LNCaP clone FGC (cell line): Measurements from ENCODE around the gene ZNF786.

Experiments
- DNase-seq: peaks from one replicate; pipeline ENCODE4 v3.0.0-alpha.2; 2011; ENCODE audit warnings: low read depth
- H3K4me3 ChIP-seq: 2 replicates; pipeline ENCODE4 v1.5.1; 2011; ENCODE audit warnings: mild to moderate bottlenecking, low read depth, low read length, control low read depth
- TF ChIP-seq, protein P1 (sequence below): IDR thresholded peaks from 2 replicates; pipeline ENCODE4 v1.5.1; 2012; ENCODE audit warnings: mild to moderate bottlenecking; ENCODE audit not compliant: control insufficient read depth, insufficient read depth; ENCODE audit errors: extremely low read depth

ZNF786 gene

DNA sequence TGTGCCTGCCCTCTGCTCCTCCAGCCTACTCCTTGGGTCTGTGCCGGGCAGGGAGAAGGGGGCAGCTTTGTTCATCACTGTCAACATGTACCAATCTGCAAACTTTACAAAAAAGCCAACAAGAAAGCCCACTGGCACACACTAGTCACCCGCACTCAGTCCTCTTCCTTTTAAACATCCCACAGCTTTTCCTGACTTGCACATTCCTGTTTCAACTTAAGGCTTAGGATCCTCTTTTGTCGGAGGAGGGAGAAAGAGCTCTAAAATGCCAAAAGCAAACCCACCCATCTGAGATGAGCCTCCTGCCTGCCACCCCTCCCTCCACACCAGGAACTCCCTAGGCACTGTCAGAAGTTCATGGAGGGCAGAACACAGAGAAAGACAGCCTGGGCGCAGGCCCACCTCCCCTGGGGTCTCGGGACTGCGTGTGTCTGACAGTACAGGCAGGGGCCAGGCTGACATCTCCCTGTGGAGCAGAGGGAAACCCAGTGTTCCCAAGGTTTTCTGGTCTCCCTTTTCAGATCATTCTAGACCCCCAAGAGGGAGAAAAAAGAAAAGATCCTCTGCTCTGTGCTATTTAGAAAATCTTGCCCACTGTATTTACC is 67.7 kb downstream of the ZNF786 start:
- no peak for DNase-seq
- H3K4me3 ChIP-seq, result no peak overlapping the region
- TF ChIP-seq, protein P1, sequence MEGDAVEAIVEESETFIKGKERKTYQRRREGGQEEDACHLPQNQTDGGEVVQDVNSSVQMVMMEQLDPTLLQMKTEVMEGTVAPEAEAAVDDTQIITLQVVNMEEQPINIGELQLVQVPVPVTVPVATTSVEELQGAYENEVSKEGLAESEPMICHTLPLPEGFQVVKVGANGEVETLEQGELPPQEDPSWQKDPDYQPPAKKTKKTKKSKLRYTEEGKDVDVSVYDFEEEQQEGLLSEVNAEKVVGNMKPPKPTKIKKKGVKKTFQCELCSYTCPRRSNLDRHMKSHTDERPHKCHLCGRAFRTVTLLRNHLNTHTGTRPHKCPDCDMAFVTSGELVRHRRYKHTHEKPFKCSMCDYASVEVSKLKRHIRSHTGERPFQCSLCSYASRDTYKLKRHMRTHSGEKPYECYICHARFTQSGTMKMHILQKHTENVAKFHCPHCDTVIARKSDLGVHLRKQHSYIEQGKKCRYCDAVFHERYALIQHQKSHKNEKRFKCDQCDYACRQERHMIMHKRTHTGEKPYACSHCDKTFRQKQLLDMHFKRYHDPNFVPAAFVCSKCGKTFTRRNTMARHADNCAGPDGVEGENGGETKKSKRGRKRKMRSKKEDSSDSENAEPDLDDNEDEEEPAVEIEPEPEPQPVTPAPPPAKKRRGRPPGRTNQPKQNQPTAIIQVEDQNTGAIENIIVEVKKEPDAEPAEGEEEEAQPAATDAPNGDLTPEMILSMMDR, result no peak

DNA sequence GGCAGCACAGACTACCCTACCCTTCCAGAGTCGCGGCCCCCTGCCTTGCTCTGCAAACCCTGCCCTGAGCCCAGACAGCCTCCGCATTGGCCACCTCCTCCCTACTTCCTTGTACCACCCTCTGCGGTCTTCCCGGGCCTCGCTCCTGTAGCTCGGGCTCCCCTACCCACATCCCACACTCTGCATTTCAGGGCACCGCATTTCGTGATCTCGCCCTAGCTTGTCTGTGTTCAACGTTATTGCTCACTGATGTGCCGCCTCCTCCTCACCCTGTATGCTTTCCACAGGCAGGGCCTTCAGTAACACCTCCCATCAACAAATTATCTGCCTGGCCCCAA is 68.8 kb downstream of the ZNF786 start:
- no peak for DNase-seq
- H3K4me3 ChIP-seq, result no peak overlapping the region
- TF ChIP-seq, protein P1, result no peak

DNA sequence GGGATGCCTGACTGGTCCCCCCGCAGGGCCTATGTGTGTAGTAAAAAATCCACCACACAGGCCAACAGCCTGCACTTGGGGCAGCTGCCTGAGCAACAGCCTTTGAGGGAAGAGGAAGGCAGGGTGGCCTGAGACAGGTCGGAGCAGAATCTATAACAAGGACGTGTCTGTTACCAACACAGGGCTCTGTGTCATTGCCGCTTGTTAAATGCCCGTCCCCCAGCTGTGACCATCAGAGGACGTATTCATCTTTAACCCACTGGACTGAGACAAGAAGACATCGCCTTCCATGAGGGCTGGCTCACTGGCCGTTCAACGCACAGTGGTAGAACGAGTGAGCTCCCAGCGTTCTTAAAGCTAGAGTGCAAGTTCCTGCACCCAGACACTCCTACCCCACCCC is 70.0 kb downstream of the ZNF786 start:
- DNase-seq, result no peak
- TF ChIP-seq, protein P1, result no peak

More for the DNA sequence above, 70.0 kb downstream of the ZNF786 start:
- no peak overlapping the region for H3K4me3 ChIP-seq
